ENCODE results near the gene HYAL1.
"Not testable (repeated sequence)": the region's sequence is repeated elsewhere in the genome, so short reads cannot be mapped to it uniquely, and the experiment has no call there.

HYAL1 gene

GRCh38 chr3:50292159-50293078 lies 11.0 kb downstream of the HYAL1 start, which contains the start of gene IFRD2:
Gene IFRD2, minus strand, starts transcription at chr3:50292429. Its CDS starts 155 bp downstream, at chr3:50292274.
- peak; percentile 90 for DNase-seq

- no peak for DNase-seq
These were observed 13.2 kb downstream of the HYAL1 start for GRCh38 chr3:50290161-50290641.

- DNase-seq, result no peak
These were observed 14.2 kb downstream of the HYAL1 start for GRCh38 chr3:50289130-50289529.

- DNase-seq, result no peak
These were observed 14.9 kb downstream of the HYAL1 start for GRCh38 chr3:50288387-50289007.

GRCh38 chr3:50287262-50287661 lies 16.1 kb downstream of the HYAL1 start:
- DNase-seq, result no peak

DNA sequence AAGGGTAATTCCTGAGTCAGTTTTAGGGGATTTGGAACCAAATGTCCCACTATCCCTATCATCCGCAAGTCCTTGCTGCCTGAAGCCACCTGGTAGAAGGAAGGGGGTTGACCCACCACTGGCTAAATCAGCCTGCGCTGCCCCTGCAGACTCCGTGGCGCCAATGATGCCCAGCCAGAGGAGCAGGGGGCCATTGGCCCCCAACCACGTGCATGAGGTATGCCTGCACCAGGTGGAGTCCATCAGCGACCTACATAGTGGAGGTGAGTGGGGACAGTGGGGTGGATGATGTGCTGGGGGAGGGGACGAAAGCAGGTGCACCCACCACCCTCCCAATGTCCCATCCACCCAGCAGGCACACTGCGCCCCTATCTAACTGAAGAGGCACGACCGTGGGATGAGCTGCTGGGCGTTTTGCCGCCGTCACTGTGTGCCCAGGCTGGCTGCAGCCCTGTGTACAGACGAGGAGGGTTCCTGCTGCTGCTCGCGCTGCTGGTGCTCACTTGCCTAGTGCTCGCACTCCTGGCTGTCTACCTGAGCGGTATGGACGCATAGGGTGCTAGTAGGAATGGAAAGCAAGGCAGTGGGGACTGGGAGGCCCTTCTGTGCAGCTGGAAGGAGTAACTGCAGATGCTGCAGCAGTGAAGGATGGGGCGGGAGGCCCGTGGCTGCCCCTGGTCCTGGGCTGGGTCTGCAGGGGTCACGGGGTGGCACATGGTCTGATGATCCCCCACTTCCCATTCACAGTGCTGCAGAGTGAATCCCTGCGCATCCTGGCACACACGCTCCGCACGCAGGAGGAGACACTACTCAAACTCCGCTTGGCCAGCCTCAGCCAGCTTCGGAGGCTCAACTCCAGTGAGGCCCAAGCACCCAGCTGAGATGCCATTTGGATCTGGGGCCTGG lies 16.8 kb downstream of the HYAL1 start:
- DNase-seq, result no peak

DNA sequence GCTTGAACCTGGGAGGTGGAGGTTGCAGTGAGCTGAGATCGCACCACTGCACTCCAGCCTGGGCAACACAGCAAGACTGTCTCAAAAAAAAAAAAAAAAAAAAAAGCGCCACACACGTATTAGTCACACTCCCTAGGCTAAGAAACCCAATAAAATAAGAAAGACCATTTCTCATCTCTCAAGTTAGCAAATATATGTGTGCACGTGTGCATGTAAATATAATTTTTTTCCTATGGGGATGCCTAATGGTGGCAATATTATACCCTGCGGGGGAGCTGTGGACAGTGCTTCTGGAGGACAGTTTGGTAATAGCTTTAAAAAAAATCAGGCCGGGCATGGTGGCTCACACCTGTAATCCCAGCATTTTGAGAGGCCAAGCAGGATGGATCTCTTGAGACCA lies 19.3 kb downstream of the HYAL1 start:
- not testable (repeated sequence) for DNase-seq

- DNase-seq, result no peak
These were observed 23.9 kb downstream of the HYAL1 start for GRCh38 chr3:50279255-50280016.

GRCh38 chr3:50278880-50279224 lies 24.5 kb downstream of the HYAL1 start, which contains the start of gene LSMEM2:
Gene LSMEM2, plus strand, starts transcription at chr3:50279087. Its CDS starts 27 bp downstream, at chr3:50279114.
- no peak for DNase-seq

DNA sequence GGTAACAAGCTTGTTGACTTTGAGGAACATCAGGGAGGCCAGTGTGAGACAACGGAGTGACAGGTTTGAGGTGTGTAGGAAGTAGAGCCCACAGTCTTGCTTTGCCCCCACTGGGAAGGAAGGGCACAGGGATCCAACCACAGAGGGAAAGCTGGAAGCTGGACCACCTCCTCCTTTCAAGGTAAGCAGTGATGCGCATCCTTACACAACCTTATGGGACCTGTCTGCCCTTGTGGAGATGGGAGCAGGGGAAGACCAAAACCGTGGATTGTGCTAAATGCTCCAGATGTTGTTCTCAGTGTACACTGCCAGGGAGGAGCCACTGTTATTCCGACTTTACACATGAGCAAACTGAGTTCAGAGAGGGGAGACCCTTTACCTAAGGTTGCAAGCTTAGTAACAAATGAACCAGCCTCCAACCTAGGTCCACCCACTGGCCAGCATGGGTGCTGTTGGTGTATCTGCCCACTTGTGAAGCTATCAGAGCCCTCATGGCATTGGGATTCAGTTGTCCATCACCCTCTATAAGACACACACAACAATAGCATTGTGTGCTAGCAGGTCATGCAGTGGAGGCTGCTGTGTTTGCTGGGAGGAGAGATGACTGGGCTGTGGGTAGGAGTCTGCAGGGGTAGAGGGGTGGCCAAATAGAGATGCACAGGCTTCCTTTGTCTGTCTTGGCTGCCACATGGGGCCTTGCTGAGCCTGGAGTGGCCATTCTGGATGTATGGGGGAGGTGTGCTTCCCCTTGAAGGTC lies 25.1 kb downstream of the HYAL1 start:
- no peak for DNase-seq

DNA sequence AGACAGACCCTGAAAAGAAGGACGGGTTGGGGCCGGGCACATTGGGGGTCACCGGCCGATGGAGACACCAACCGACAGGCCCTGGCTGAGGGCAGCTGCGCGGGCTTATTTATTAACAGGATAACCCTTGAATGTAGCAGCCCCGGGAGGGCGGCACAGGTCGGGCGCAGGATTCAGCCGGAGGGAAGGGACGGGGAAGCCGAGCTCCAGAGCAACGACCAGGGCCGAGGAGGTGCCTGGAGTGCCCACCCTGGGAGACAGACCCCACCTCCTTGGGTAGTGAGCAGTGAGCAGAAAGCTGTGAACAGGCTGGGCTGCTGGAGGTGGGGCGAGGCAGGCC lies 26.6 kb downstream of the HYAL1 start:
- no peak for DNase-seq

- no peak for DNase-seq
These were observed 27.2 kb downstream of the HYAL1 start for GRCh38 chr3:50275996-50276761.

- no peak for DNase-seq
These were observed 28.0 kb downstream of the HYAL1 start for GRCh38 chr3:50275141-50275995.

- DNase-seq, result no peak
These were observed 28.8 kb downstream of the HYAL1 start for GRCh38 chr3:50274371-50275104.

- no peak for DNase-seq
These were observed 29.7 kb downstream of the HYAL1 start for GRCh38 chr3:50273689-50274065.

DNA sequence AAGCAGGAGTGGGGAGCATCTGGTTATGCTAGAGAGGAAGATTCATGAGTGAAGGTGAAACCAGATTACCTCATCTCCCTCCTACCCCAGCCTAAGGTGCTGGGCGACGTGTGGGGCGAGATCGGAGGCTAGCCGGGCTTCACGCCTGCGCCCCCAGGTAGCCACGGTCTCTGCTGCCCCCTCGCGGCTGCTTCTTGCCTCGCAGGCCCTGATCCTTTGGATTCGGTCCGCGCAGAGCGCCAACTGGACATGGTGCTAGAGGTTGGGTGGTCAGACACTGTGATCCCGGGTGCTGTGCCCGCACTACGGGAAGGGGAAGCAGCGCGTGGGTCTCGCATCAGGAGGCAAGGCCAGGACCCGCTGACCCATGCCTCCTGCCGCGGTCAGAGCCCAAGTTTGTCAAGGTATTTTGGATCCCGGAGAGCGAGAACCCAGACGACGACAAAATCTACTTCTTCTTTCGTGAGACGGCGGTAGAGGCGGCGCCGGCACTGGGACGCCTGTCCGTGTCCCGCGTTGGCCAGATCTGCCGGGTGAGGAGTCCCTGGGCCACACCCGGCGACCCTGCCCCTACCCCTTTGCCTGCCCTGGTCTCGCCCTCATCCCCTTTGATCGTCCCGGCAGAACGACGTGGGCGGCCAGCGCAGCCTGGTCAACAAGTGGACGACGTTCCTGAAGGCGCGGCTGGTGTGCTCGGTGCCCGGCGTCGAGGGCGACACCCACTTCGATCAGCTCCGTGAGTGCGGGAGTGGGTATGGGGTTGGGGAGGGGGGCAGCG lies 30.3 kb downstream of the HYAL1 start:
- DNase-seq, result peak; percentile 63

GRCh38 chr3:50272538-50272910 lies 30.9 kb downstream of the HYAL1 start:
- not testable (repeated sequence) for DNase-seq

GRCh38 chr3:50271314-50271936 lies 31.9 kb downstream of the HYAL1 start:
- DNase-seq, result no peak
